Measurements from ENCODE around the gene ZBTB22.
"Not testable (repeated sequence)": the region's sequence is repeated elsewhere in the genome, so short reads cannot be mapped to it uniquely, and the experiment has no call there.

ZBTB22 gene, protein sequence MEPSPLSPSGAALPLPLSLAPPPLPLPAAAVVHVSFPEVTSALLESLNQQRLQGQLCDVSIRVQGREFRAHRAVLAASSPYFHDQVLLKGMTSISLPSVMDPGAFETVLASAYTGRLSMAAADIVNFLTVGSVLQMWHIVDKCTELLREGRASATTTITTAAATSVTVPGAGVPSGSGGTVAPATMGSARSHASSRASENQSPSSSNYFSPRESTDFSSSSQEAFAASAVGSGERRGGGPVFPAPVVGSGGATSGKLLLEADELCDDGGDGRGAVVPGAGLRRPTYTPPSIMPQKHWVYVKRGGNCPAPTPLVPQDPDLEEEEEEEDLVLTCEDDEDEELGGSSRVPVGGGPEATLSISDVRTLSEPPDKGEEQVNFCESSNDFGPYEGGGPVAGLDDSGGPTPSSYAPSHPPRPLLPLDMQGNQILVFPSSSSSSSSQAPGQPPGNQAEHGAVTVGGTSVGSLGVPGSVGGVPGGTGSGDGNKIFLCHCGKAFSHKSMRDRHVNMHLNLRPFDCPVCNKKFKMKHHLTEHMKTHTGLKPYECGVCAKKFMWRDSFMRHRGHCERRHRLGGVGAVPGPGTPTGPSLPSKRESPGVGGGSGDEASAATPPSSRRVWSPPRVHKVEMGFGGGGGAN

DNA sequence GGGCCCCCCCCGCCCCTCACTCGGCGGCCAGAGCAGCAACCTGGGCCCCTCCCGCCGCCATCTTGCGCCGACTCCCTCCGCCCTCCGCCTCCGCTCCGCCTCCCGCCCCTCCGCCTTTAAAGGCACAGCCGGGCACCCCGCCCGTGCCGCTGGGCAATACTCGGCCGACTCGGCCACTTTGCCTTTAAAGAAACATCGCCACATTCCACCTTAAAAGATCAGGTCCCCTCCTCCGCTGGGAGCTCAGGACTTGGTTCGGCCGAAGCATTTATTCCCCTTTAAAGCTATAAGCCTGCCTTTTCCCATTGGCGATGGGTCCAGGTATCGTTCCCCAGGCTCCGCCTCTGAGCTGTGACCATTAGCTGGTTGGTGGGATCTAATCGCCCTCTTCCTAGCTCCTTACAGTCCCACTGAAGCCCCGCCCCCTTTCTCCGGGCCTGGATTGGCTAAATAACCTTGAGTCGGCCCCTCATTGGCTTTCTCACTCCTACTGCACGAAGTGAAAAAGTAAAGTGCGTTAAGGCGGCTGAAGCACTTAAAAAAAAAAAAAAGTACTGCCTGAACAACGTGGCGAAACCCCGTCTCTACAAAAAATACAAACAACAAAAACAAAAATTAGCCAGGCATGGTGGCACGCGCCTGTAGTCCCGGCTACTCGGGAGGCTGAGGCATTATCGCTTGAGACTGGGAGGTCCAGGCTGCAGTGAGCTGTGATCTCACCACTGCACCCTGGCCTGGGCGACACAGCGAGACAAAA, at the start of gene ZBTB22:
TSS of gene ZBTB22 (minus strand) at position 76 of the 757 bp plus-strand sequence. CDS start 828 bp downstream, outside the sequence.
- H3K9ac ChIP-seq (ENCODE audit: insufficient read length), result peak within 1 kb of the TSS; percentile 67
- H3K27ac ChIP-seq, result peak within 1 kb of the TSS; percentile 88
- H3K4me3 ChIP-seq, result peak within 1 kb of the TSS; percentile 92
- peak; percentile 99 for DNase-seq (ENCODE audit: low read depth, low spot score)
- peaks cover 33% of the 10 kb centered on the region for H3K36me3 ChIP-seq (ENCODE audit: insufficient read depth, low read length)
- no peak for TF ChIP-seq FOXP2 (optimal IDR thresholded peaks at IDR 0.05; ENCODE audit: control extremely low read depth, extremely low read length, insufficient read depth)
- TF ChIP-seq POLR2AphosphoS5 (IDR thresholded peaks at IDR 0.05; ENCODE audit: borderline replicate concordance, low read depth, low read length), result peak; percentile 76
- no peak for TF ChIP-seq EZH2 (IDR thresholded peaks at IDR 0.05)
- no peaks in the 10 kb centered on the region for H3K9me3 ChIP-seq (ENCODE audit: low read depth, low read length)

GRCh38 chr6:33367009-33367714, 49.6 kb upstream of the ZBTB22 start:
- H3K36me3 ChIP-seq (ENCODE audit: insufficient read depth, low read length), result no peaks in the 10 kb centered on the region
- H3K9me3 ChIP-seq (ENCODE audit: low read depth, low read length), result no peaks in the 10 kb centered on the region
- H3K4me3 ChIP-seq, result no peak overlapping the region
- no peak for DNase-seq (ENCODE audit: low read depth, low spot score)
- H3K27ac ChIP-seq, result no peak overlapping the region
- TF ChIP-seq EZH2 (IDR thresholded peaks at IDR 0.05) (no peak), POLR2AphosphoS5 (IDR thresholded peaks at IDR 0.05; ENCODE audit: borderline replicate concordance, low read depth, low read length) (no peak), FOXP2 (optimal IDR thresholded peaks at IDR 0.05; ENCODE audit: control extremely low read depth, extremely low read length, insufficient read depth) (no peak)
- no peak overlapping the region for H3K9ac ChIP-seq (ENCODE audit: insufficient read length)

DNA sequence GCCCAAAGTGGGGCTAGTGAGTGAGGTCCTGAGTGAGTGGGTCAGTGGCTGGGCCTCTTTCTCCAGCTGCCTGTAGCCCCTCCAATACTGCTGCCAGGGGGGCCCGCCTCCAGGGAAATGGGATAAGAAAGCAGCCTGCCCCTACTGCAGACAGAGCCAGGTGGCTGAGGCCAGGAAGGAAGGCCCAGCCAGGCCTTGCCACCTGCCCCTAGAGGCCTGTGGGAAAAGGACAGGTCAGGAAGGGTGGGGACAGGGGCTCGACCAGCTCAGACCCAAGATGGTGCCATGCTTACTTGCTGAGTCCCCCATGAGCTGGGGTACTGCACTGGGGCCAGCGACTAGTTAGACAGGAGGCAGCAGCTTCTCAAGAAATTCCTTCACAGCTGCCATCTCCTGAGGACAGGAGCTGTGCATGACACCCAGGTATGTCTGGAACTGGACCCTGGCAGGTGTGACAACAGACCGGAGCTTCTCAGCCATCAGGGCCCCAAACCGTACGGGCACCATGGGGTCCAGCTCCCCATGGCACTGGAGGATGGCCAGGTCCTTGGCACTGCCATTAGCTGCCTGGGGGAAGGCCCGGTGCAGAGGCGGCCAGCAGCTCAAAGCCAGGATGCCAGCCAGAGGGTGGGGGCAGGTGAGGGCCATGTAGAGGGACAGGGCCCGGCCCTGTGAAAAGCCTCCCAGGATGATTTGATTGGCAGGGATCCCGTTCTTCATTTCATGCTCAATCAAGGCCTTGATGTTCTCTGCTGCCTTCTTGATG, 47.8 kb upstream of the ZBTB22 start:
- not testable (repeated sequence) for H3K27ac ChIP-seq; H3K36me3 ChIP-seq (ENCODE audit: insufficient read depth, low read length); H3K9ac ChIP-seq (ENCODE audit: insufficient read length); DNase-seq (ENCODE audit: low read depth, low spot score); H3K9me3 ChIP-seq (ENCODE audit: low read depth, low read length); H3K4me3 ChIP-seq

GRCh38 chr6:33364475-33365205, 47.1 kb upstream of the ZBTB22 start:
- H3K9me3 ChIP-seq (ENCODE audit: low read depth, low read length); H3K36me3 ChIP-seq (ENCODE audit: insufficient read depth, low read length); H3K27ac ChIP-seq; H3K9ac ChIP-seq (ENCODE audit: insufficient read length); DNase-seq (ENCODE audit: low read depth, low spot score): not testable (repeated sequence)
- 0 out of 2 replicates have a peak overlapping the region, but pooled peaks have one; percentile 8 for H3K4me3 ChIP-seq

DNA sequence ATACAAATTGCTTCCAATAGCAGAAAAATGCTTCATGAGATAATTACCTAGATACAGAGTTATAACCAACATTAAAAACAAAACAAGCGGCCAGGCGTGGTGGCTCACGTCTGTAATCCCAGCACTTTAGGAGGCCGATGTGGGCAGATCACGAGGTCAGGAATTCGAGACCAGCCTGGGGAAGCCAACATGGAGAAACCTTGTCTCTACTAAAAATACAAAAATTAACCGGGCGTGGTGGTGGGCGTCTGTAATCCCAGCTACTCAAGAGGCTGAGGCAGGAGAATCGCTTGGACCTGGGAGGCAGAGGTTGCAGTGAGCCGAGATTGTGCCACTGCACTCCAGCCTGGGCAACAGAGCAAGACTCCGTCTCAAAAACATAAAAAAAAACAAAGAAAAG, 45.9 kb upstream of the ZBTB22 start:
- not testable (repeated sequence) for H3K27ac ChIP-seq; H3K36me3 ChIP-seq (ENCODE audit: insufficient read depth, low read length); H3K9ac ChIP-seq (ENCODE audit: insufficient read length); DNase-seq (ENCODE audit: low read depth, low spot score); H3K9me3 ChIP-seq (ENCODE audit: low read depth, low read length); H3K4me3 ChIP-seq

DNA sequence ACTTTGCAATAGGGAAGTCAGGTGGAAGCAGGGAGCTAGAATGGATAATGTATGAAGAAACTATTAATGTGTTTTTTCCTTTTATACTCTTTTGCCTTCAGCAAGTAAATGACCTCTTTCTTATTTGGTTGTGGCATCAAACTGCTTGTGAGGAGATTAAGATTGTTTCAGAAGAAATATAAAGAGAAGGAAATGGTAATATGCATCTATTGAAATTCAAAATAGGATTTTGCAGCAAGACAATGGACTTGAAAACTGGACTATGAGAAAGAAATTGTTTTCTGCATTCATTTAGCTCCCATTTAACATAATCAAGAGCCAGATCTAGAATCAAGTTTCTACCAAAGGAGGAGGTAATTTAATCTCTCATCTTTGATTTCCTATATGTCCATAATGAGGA, 41.8 kb upstream of the ZBTB22 start:
- Histone ChIP-seq H3K27ac (no peak overlapping the region), H3K4me3 (no peak overlapping the region), H3K36me3 (ENCODE audit: insufficient read depth, low read length) (no peaks in the 10 kb centered on the region), H3K9me3 (ENCODE audit: low read depth, low read length) (no peaks in the 10 kb centered on the region), H3K9ac (ENCODE audit: insufficient read length) (no peak overlapping the region)
- DNase-seq (ENCODE audit: low read depth, low spot score), result no peak
- TF ChIP-seq FOXP2 (optimal IDR thresholded peaks at IDR 0.05; ENCODE audit: control extremely low read depth, extremely low read length, insufficient read depth) (no peak), EZH2 (IDR thresholded peaks at IDR 0.05) (no peak), POLR2AphosphoS5 (IDR thresholded peaks at IDR 0.05; ENCODE audit: borderline replicate concordance, low read depth, low read length) (no peak)

GRCh38 chr6:33357160-33357871, 39.8 kb upstream of the ZBTB22 start:
- H3K36me3 ChIP-seq (ENCODE audit: insufficient read depth, low read length); H3K4me3 ChIP-seq; H3K9me3 ChIP-seq (ENCODE audit: low read depth, low read length); DNase-seq (ENCODE audit: low read depth, low spot score); H3K9ac ChIP-seq (ENCODE audit: insufficient read length); H3K27ac ChIP-seq: not testable (repeated sequence)

Data from SK-N-MC (cell line).